Activated CD4-positive, alpha-beta T cell treated with anti-CD3 and anti-CD28 coated beads, Interleukin-2, amount 50 U/mL, for 16 hours (primary cell): ENCODE measurements around the gene HOOK2.
"Not testable (repeated sequence)": the region's sequence is repeated elsewhere in the genome, so short reads cannot be mapped to it uniquely, and the experiment has no call there.

Experiments
- DNase-seq: peaks from one replicate; pipeline ENCODE4 v3.0.0-alpha.2; 2020

The HOOK2 gene

DNA sequence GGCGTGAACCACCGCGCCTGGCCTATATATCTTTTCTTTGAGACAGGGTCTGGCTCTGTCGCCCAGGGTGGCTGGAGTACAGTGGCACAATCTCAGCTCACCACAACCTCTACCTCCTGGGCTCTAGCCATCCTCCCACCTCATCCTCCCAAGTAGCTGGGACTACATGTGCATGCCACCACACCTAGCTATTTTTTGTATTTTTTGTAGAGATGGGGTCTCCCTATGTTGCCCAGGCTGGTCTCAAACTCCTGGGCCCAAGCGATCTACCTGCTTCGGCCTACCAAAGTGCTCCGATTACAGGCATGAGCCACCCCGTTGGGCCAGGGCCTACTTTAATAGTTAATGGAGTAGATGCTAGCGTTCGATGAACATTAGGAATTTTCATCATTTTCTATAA, 55.1 kb downstream of the HOOK2 start:
- DNase-seq: no peak

DNA sequence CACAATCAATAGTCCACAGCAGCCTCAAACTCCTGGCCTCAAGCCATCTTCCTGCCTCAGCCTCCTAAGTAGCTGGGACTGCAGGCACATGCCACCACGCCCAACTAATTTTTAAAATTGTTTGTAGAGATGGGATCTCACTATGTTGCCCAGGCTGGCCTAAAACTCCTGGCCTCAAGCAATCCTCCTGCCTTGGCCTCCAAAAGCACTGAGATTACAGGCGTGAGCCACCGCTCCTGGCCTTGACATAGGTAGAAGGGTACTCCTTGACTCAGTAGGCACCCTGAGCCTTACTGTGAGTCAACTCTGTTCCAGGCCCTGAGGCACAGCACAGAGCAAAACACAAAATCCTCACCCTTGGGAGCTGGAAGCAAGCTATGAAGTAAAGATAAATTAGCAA, 59.4 kb downstream of the HOOK2 start:
- DNase-seq: no peak

DNA sequence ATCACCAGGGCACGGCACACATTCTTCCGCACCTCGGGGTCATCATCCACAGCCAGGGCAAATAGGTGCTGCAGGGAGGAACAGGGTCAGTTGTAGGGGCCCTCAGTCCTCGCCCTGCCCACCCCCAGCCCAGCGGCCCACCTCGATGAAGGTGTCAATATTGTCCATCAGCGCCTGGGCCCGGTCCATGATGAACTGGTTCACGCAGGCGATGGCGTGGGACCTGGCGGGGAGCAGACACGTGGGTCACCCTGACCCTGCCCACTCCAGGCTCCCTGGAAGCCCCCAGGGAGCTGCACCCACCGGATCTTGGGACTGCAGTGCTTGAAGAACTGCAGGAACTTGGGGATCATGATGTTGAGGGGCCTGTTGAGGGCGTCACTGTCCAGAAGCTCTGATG, 60.2 kb downstream of the HOOK2 start:
- DNase-seq: no peak

DNA sequence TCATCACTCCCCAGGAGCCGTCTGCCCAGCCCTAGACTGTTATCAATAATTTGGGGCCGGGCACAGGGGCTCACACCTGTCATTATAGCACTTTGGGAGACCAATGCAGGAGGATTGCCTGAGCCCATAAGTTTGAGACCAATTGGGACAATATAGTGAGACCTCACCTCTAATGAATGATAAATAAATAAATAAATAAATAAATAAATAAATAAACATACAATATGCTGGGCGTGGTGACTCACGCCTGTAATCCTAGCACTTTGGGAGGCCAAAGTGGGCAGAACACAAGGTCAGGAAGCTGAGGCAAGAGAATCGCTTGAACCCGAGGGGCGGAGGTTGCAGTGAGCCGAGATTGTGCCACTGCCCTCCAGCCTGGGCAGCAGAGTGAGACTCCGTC, 62.0 kb downstream of the HOOK2 start:
- DNase-seq: not testable (repeated sequence)
